Fibroblast of lung (primary cell): Measurements from ENCODE around the gene CACNG7.

Experiments
- CTCF ChIP-seq, 2 donors: IDR thresholded peaks in 1 of 2; conservative IDR thresholded peaks in 1 of 2; 1 replicate in 1 of 2; 2 replicates in 1 of 2; pipeline ENCODE4 v1.5.1; 2011 to 2012; ENCODE audit warnings: low read length in 2 of 2, control low read depth in 1 of 2, inconsistent platforms in 1 of 2, low read depth in 1 of 2, mild to moderate bottlenecking in 1 of 2
- EZH2 ChIP-seq: IDR thresholded peaks from 2 replicates; pipeline ENCODE4 v1.5.1; 2012; ENCODE audit warnings: low read length, control low read depth, mild to moderate bottlenecking; ENCODE audit errors: missing control alignments

- TF ChIP-seq EZH2 (no peak), CTCF (conservative IDR thresholded peaks at IDR 0.05 in 1 of 2, IDR thresholded peaks at IDR 0.05 in 1 of 2; ENCODE audit: low read depth in 1 of 2, low read length in 2 of 2) (no peak)
Measured at GRCh38 chr19:53944933-53945332, 35.9 kb downstream of the CACNG7 start.
